ENCODE data around the gene ATOSA.

The ATOSA gene

DNA sequence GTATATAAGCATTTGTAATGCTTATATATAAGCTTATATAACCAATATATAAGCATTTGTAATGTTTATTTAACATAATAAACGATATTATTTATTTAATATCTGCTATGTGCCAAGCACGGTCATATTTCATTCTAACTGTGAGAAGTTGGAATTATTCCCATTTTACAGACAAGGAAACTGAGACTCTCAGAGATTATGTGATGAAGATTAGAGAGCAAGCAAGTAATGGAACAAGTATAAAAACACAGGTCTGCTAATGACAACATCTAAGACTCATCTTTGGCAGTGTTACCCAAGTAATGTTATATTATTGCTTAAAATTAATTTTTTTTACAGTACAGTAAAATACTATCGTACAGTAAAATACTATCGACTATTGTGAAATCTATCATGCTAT lies 4.4 kb downstream of the ATOSA start:
- TF ChIP-seq, protein P1, sequence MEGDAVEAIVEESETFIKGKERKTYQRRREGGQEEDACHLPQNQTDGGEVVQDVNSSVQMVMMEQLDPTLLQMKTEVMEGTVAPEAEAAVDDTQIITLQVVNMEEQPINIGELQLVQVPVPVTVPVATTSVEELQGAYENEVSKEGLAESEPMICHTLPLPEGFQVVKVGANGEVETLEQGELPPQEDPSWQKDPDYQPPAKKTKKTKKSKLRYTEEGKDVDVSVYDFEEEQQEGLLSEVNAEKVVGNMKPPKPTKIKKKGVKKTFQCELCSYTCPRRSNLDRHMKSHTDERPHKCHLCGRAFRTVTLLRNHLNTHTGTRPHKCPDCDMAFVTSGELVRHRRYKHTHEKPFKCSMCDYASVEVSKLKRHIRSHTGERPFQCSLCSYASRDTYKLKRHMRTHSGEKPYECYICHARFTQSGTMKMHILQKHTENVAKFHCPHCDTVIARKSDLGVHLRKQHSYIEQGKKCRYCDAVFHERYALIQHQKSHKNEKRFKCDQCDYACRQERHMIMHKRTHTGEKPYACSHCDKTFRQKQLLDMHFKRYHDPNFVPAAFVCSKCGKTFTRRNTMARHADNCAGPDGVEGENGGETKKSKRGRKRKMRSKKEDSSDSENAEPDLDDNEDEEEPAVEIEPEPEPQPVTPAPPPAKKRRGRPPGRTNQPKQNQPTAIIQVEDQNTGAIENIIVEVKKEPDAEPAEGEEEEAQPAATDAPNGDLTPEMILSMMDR (IDR thresholded peaks at IDR 0.05; ENCODE audit: low read depth, low read length) = no peak
- DNase-seq (ENCODE audit: extremely low read depth, low read depth) = no peak

DNA sequence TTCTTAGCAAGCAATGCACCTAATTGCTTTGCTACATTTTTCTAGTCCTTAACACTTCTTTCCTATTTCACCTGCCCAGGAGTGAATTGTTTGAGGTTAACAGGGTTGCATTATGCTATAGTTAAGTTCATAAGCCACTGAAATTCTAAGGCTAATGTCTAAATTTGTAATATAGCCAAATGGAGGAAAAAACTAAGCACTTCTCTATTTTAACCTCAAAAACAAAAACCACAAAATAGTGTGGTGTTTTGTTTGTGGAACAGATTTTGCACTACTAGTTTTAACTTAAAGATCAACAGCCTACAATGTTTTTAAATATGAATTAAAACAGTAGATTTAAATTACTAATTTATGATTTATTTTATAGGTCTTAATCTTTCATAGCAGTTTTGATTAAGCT lies 5.5 kb downstream of the ATOSA start:
- TF ChIP-seq, protein P1 (IDR thresholded peaks at IDR 0.05; ENCODE audit: low read depth, low read length) = no peak
- DNase-seq (ENCODE audit: extremely low read depth, low read depth) = no peak

DNA sequence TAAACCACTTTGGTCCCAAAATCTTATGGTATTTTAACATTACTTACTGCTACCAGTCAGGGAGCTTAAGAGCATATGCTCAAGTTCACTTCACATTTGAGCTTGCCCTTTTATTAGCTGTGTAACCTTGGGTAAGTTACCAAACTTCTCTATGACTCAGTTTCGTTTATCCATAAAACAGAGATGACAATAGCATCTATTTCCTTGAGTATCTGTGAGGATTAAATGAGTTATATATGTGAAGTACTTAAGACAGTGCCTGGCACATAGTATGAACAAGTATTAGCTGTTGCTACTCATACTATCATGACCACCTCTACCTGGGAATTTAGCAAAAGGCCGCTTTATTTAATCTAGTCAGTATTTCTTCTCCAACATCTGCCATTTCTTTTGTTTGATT lies 5.9 kb downstream of the ATOSA start:
- no peak for DNase-seq (ENCODE audit: extremely low read depth, low read depth)
- TF ChIP-seq, protein P1 (IDR thresholded peaks at IDR 0.05; ENCODE audit: low read depth, low read length) = no peak

DNA sequence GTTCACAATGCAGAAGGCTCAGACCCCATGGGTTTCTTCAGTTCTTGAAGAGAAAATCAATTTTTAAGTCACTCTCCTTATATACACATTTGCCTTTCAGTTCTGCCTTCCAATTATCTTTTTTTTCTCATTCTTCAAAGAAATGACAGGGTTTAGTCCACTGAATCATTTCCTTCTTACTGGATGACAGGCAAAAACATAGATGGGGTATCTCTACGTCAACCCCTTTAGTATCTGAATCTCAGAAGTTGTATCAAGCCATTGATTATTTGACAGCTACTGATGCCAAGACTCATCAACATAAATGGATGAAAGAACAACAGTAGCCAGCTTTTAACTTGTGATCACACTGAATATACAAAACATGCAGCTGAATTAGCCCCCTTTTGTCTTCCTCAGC lies 6.5 kb downstream of the ATOSA start:
- TF ChIP-seq, protein P1 (IDR thresholded peaks at IDR 0.05; ENCODE audit: low read depth, low read length) = no peak
- DNase-seq (ENCODE audit: extremely low read depth, low read depth) = no peak

DNA sequence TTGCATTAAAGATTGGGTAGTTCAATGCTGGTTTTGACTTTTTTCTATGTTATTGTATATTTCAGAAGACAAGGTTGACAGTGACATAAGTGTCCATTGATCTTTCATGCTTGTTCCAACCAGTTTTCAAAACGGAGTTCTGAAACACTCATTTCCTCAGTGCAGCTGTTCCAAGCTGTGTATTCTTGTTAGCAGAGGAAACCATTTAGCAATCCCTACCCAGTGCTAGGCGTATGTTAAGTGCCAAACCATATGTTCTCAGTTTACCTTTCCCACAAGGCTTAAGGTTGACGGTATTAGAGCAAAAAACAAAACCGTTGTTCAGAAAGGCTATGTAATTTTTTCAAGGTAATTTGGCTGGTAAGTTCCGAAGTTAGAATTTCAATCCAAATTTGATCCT lies 9.1 kb downstream of the ATOSA start:
- TF ChIP-seq, protein P1 (IDR thresholded peaks at IDR 0.05; ENCODE audit: low read depth, low read length) = no peak
- DNase-seq (ENCODE audit: extremely low read depth, low read depth) = no peak

DNA sequence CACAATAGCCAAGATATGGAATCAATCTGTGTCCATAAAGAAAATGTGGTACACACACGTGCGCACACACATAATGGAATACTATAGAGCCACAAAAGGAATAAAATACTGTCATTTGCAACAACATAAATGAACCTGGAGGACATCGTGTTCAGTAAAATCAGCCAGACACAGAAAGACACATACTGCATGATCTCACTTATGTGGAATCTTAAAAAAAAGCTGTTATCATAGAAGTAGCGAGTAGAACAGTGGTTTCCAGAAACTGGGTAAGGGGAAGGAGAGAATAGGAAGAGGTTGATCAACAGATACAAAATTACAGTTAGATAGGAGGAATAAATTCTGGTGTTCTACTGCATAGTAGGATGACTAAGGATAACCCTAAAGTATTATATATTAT lies 11.1 kb downstream of the ATOSA start:
- TF ChIP-seq, protein P1 (IDR thresholded peaks at IDR 0.05; ENCODE audit: low read depth, low read length) = no peak
- DNase-seq (ENCODE audit: extremely low read depth, low read depth) = no peak

DNA sequence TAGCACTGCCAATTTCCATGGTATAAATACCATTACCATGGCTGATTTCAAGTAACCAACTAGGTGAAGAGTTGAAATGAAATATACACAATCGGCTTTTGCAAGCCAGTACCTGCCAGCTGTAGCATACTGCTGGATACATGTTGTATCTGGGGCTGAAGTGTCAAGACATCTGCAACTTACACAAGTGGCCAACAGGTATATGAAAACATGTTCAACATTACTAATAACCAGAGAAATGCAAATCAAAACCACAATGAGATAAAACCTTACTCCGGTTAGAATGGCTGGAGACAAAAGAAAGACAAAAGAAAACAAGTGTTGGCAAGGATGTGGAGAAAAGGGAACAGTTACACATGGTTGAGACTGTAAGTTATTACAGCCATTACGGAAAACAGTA lies 11.6 kb downstream of the ATOSA start:
- TF ChIP-seq, protein P1 (IDR thresholded peaks at IDR 0.05; ENCODE audit: low read depth, low read length) = no peak
- no peak for DNase-seq (ENCODE audit: extremely low read depth, low read depth)
